Keratinocyte (primary cell): ENCODE measurements around the gene DYNC1I1. TPM values are rescaled to one million over a fixed set of nuclear protein-coding genes. Genes with fewer than 3 reads are reported as not detected.

Experiments
- DNase-seq: peaks from one replicate; pipeline ENCODE4 v3.0.0-alpha.2; 2011; ENCODE audit warnings: low read depth, missing footprints, low spot score
- FAIRE-seq: peaks from 2 replicates; lab custom pipeline; 2011; peaks lifted over from hg19 to GRCh38; lab: Jason Lieb, UNC
- H2AFZ ChIP-seq: 2 replicates; pipeline ENCODE4 v1.6.0; 2012; ENCODE audit warnings: low read length, control low read depth, inconsistent platforms; ENCODE audit not compliant: control insufficient read depth
- H3K27ac ChIP-seq: 2 replicates; pipeline ENCODE4 v1.5.1; 2011; ENCODE audit warnings: low read length; ENCODE audit not compliant: control insufficient read depth, insufficient read depth
- H3K27me3 ChIP-seq: 3 replicates; pipeline ENCODE4 v1.6.0; 2011; ENCODE audit warnings: low read length; ENCODE audit not compliant: control insufficient read depth, insufficient read depth; ENCODE audit errors: extremely low read depth
- H3K36me3 ChIP-seq, 2 experiments: 2 replicates in 1 of 2; 3 replicates in 1 of 2; pipeline ENCODE4 v1.5.1; 2011; ENCODE audit warnings: low read length in 2 of 2, mild to moderate bottlenecking in 1 of 2; ENCODE audit not compliant: control insufficient read depth in 2 of 2, insufficient read depth in 2 of 2; ENCODE audit errors: extremely low read depth in 1 of 2
- H3K4me1 ChIP-seq: 3 replicates; pipeline ENCODE4 v1.5.1; 2011; ENCODE audit warnings: low read length; ENCODE audit not compliant: control insufficient read depth, insufficient read depth; ENCODE audit errors: extremely low read depth
- H3K4me2 ChIP-seq: 3 replicates; pipeline ENCODE4 v1.6.0; 2011; ENCODE audit warnings: low read depth, low read length; ENCODE audit not compliant: control insufficient read depth, insufficient read depth; ENCODE audit errors: extremely low read depth
- H3K4me3 ChIP-seq, 3 experiments: fragments of 200-600 bp in 1 of 3; sonication (generic) in 1 of 3; 2 replicates in 2 of 3; 3 replicates in 1 of 3; pipeline ENCODE4 v1.5.1; 2011 to 2016; ENCODE audit warnings: low read length in 3 of 3, mild to moderate bottlenecking in 3 of 3, control low read depth in 2 of 3, inconsistent platforms in 1 of 3, low read depth in 1 of 3, mixed read lengths in 1 of 3, mixed run types in 1 of 3, moderate library complexity in 1 of 3; ENCODE audit not compliant: control insufficient read depth in 2 of 3, insufficient read depth in 2 of 3; ENCODE audit errors: extremely low read depth in 1 of 3
- H3K79me2 ChIP-seq: 2 replicates; pipeline ENCODE4 v1.6.0; 2012; ENCODE audit warnings: low read length; ENCODE audit not compliant: control insufficient read depth, insufficient read depth
- H3K9ac ChIP-seq: 3 replicates; pipeline ENCODE4 v1.6.0; 2011; ENCODE audit warnings: low read length; ENCODE audit not compliant: control insufficient read depth, insufficient read depth; ENCODE audit errors: extremely low read depth
- H3K9me1 ChIP-seq: 3 replicates; pipeline ENCODE4 v1.6.0; 2011; ENCODE audit warnings: low read length; ENCODE audit not compliant: control insufficient read depth, insufficient read depth; ENCODE audit errors: extremely low read depth
- H3K9me3 ChIP-seq: 2 replicates; pipeline ENCODE4 v1.5.1; 2012; ENCODE audit warnings: low read depth, low read length; ENCODE audit not compliant: control insufficient read depth
- H4K20me1 ChIP-seq: 3 replicates; pipeline ENCODE4 v1.6.0; 2011; ENCODE audit warnings: low read length; ENCODE audit not compliant: control insufficient read depth, insufficient read depth; ENCODE audit errors: extremely low read depth
- EZH2 ChIP-seq: IDR thresholded peaks from one replicate; pipeline ENCODE4 v1.6.1; 2012; ENCODE audit warnings: inconsistent platforms, mild to moderate bottlenecking, low read length, moderate library complexity
- dilution Hi-C: fragments of 300-500 bp; cut with MboI; formaldehyde crosslinking; loops from one replicate; pipeline ENCODE4 v1.7.0; 2020; ENCODE audit warnings: low sequenced_read_pairs; ENCODE audit not compliant: extremely low pct_ligation_motif_present
- polyA plus RNA-seq, 5 experiments: library from polyadenylated mRNA; depleted of rRNA in 3 of 5; stranded (reverse) in 3 of 5; stranded (forward) in 1 of 5; unstranded in 1 of 5; fragments of >200 nt; gene quantifications; 1 replicate in 1 of 5; 2 replicates in 3 of 5; 3 replicates in 1 of 5; pipeline versions ENCODE4 v1.2.1 to v1.2.3, GENCODE V29; 2011 to 2012; ENCODE audit warnings: missing spikeins in 2 of 5, low read depth in 1 of 5, low replicate concordance in 1 of 5
- TF ChIP-seq, protein P1 (sequence below), 3 experiments: IDR thresholded peaks in 1 of 3; conservative IDR thresholded peaks in 1 of 3; optimal IDR thresholded peaks in 1 of 3; 2 replicates in 2 of 3; 3 replicates in 1 of 3; pipeline versions ENCODE3 to v1.5.1; 2011; ENCODE audit warnings: low read length in 3 of 3, mild to moderate bottlenecking in 3 of 3, moderate library complexity in 2 of 3, control low read depth in 1 of 3, inconsistent platforms in 1 of 3; ENCODE audit not compliant: insufficient read depth in 2 of 3; ENCODE audit errors: extremely low read depth in 1 of 3

DYNC1I1 gene
- polyA plus RNA-seq, 1 donor (not counting 4 experiments of a cell fraction or from before 2014, with no cell fraction given) = 0.10 TPM

DNA sequence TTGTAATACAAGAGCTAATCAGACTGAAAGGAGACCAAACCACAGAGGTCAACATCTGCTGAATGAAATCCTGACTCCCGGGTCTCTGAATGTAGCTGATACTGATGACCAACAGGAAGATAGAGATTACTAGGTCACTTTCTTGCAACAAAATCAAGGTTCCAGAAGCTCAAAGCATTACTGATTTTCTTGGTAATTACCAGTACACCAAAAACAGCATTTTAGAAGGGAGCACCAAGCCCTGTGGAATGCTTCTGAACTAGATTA lies 371.8 kb downstream of the DYNC1I1 start:
- H3K27ac ChIP-seq = no peak overlapping the region
- H3K79me2 ChIP-seq = no peaks in the 10 kb centered on the region
- no peak overlapping the region for H3K4me2 ChIP-seq
- H3K4me1 ChIP-seq = no peaks in the 10 kb centered on the region
- H3K4me3 ChIP-seq = no peak overlapping the region
- no peaks in the 10 kb centered on the region for H4K20me1 ChIP-seq
- H3K9me3 ChIP-seq = no peaks in the 10 kb centered on the region
- H2AFZ ChIP-seq = no peak overlapping the region
- TF ChIP-seq, protein P1, sequence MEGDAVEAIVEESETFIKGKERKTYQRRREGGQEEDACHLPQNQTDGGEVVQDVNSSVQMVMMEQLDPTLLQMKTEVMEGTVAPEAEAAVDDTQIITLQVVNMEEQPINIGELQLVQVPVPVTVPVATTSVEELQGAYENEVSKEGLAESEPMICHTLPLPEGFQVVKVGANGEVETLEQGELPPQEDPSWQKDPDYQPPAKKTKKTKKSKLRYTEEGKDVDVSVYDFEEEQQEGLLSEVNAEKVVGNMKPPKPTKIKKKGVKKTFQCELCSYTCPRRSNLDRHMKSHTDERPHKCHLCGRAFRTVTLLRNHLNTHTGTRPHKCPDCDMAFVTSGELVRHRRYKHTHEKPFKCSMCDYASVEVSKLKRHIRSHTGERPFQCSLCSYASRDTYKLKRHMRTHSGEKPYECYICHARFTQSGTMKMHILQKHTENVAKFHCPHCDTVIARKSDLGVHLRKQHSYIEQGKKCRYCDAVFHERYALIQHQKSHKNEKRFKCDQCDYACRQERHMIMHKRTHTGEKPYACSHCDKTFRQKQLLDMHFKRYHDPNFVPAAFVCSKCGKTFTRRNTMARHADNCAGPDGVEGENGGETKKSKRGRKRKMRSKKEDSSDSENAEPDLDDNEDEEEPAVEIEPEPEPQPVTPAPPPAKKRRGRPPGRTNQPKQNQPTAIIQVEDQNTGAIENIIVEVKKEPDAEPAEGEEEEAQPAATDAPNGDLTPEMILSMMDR (optimal IDR thresholded peaks at IDR 0.05 in 1 of 3, IDR thresholded peaks at IDR 0.05 in 1 of 3, conservative IDR thresholded peaks at IDR 0.05 in 1 of 3; ENCODE audit: extremely low read depth in 1 of 3, insufficient read depth in 2 of 3, low read length in 3 of 3) = no peak
- TF ChIP-seq EZH2 = no peak
- FAIRE-seq (no peak), DNase-seq (no peak)
- dilution Hi-C loops = no loop called here
- peaks cover 4 to 5% of the 10 kb centered on the region in 2 experiments for H3K36me3 ChIP-seq
- H3K9ac ChIP-seq = no peak overlapping the region
- H3K9me1 ChIP-seq = no peaks in the 10 kb centered on the region
- no peaks in the 10 kb centered on the region for H3K27me3 ChIP-seq

Other genes with a start within 250 kb of the DYNC1I1 start
- not detected in 3 replicates for gene PDK4, start 176.0 kb upstream of the DYNC1I1 start, polyA plus RNA-seq